ENCODE measurements around the gene ADGRG2.
"Not testable (repeated sequence)": the region's sequence is repeated elsewhere in the genome, so short reads cannot be mapped to it uniquely, and the experiment has no call there.

ADGRG2 gene

DNA sequence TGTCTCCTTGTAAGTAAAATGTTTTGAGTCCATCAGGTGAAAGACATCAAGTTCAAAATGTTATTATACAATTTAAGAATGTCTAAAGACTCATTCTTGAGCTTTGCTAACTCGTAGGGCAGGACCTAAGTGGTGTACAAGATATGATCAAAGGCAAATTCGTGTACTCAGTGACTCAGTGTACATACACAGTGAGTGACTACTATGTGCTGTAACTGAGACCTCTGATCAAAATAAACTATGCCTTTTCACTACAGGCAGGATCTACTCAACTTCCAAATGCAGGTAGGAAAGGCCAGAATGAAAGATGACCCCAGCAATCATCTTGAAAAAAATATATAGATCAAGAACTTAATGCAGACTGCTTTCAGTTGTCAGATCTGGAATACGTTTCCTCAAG, 49.9 kb downstream of the ADGRG2 start:
- DNase-seq (ENCODE audit: insufficient read length) (no peak), FAIRE-seq (no peak)
- TF ChIP-seq TAF1 (IDR thresholded peaks at IDR 0.05; ENCODE audit: borderline replicate concordance, low read depth, low read length): no peak
- TF ChIP-seq POLR2A (IDR thresholded peaks at IDR 0.05; ENCODE audit: low read depth, low read length): no peak
- no peak for TF ChIP-seq POLR2AphosphoS5 (IDR thresholded peaks at IDR 0.05; ENCODE audit: low read depth, low read length)

DNA sequence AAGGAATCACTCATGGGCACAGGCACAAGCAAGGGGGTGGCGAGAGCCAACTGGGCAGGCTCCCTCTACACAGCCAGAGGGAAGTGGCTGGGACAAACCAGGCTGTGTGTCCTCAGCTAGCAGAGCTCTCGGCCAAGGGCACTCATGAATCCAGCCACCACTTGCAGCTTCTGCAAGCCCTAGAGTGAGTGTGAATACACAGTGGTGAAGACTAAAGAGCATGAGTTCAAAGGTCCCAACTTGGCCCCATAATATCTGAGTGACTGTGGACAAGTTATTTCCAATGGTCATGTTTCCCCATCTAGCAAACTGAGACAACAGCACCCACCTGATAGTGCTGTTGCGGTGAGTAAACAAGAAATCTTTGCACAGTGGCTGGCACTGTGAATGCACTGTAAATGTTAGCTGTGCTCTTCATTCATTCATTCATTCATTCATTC, 51.7 kb downstream of the ADGRG2 start:
- DNase-seq (ENCODE audit: insufficient read length) (no peak), FAIRE-seq (no peak)
- TF ChIP-seq TAF1 (IDR thresholded peaks at IDR 0.05; ENCODE audit: borderline replicate concordance, low read depth, low read length) (no peak), POLR2A (IDR thresholded peaks at IDR 0.05; ENCODE audit: low read depth, low read length) (no peak), POLR2AphosphoS5 (IDR thresholded peaks at IDR 0.05; ENCODE audit: low read depth, low read length) (no peak)

DNA sequence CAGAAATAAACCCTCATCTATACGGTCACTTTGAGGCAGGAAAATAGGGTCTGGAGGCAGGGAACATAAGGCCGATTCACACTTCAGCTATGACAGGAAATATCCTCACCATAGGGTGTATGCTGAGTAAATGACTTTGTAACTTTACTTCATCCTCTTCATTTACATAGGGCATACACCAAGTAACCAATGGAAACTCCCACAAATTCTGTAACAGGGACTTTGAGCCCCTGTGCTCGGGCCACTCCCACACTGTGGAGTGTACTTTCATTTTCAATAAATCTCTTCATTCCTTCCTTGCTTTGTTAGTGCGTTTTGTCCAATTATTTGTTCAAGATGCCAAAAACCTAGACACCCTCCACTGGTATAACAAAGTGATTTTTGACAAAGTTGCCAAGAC, 55.3 kb downstream of the ADGRG2 start:
- not testable (repeated sequence) for DNase-seq (ENCODE audit: insufficient read length); FAIRE-seq

DNA sequence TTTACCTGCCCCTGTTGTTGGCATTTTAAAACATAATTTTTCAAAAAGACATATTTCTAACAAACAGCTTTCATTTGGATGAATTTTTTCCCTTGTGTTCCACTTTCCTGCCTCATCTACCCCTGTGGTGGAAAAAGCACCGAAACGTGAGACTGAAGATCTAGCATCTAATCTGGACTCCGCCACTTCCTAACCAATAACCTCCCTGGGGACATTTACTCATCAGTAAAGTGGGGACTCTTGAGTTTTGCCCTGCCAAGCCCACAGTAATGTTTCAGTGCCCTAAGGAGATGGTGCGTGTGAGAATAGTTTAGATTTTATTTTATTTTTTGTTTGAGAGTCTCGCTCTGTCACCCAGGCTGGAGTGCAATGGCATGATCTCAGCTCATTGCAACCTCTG, 56.7 kb downstream of the ADGRG2 start:
- FAIRE-seq (no peak), DNase-seq (ENCODE audit: insufficient read length) (no peak)
- TF ChIP-seq POLR2AphosphoS5 (IDR thresholded peaks at IDR 0.05; ENCODE audit: low read depth, low read length) (no peak), POLR2A (IDR thresholded peaks at IDR 0.05; ENCODE audit: low read depth, low read length) (no peak), TAF1 (IDR thresholded peaks at IDR 0.05; ENCODE audit: borderline replicate concordance, low read depth, low read length) (no peak)

DNA sequence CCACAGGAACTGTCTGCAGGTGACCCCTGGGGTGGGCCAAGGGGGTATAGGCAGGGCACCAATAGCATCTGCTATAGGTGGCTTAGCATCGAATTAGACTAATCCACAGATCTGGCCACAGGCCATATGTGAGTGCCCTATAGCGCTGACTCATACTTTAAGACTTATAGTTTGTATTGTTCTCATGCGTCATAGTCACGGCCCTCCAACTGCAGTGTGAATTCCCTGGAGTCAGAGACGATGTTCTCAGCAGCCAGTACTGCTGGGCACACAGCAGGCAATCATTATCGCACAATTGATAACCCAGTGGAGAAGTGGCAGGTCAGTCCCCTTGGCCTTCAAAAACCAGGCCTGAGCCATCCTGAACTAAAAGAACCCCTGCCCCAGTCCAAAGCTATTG, 58.1 kb downstream of the ADGRG2 start:
- no peak for FAIRE-seq

DNA sequence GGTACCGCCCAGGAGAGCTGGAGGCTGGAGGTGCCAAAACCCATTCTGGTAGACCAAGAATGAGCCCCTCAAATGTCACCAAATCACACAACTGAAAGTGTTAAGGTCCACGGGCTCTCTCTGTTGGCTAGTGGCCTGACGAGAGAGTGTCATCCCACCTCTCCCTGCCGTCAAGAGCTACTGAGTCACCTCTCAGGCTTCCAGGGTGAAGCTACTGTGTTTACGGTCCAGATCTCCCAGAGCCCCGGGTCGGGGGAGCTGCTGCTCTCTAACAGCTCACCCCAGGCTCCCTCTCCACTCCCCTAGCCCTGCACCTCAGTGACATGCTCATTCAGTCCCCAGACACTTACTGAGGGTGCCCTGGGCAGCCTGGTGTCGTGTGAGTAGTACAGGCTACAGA, 59.2 kb downstream of the ADGRG2 start:
- no peak for FAIRE-seq
- DNase-seq (ENCODE audit: insufficient read length): no peak

More for the DNA sequence above, 58.1 kb downstream of the ADGRG2 start:
- TF ChIP-seq POLR2A (IDR thresholded peaks at IDR 0.05; ENCODE audit: low read depth, low read length): no peak
- no peak for TF ChIP-seq POLR2AphosphoS5 (IDR thresholded peaks at IDR 0.05; ENCODE audit: low read depth, low read length)
- no peak for TF ChIP-seq TAF1 (IDR thresholded peaks at IDR 0.05; ENCODE audit: borderline replicate concordance, low read depth, low read length)
- no peak for DNase-seq (ENCODE audit: insufficient read length)

DNA sequence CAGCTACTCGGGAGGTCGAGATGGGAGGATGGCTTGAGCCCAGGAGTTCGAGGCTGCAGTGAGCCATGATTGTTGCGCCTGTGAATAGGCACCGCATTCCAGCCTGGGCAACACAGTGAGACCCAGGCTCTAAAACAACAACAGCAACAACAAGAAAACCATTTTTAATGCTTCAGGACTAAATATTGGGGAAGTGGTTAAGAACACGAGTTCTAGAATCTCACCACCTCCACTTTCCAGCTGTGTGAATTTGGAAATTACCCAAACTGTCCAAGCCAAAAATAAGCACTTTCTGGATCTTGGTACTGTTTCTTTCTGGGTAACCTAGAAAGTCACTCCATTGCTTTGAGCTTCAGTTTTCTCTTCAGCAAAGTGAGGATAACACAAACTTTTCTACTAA, 63.2 kb downstream of the ADGRG2 start:
- no peak for TF ChIP-seq TAF1 (IDR thresholded peaks at IDR 0.05; ENCODE audit: borderline replicate concordance, low read depth, low read length)
- TF ChIP-seq POLR2AphosphoS5 (IDR thresholded peaks at IDR 0.05; ENCODE audit: low read depth, low read length): no peak
- TF ChIP-seq POLR2A (IDR thresholded peaks at IDR 0.05; ENCODE audit: low read depth, low read length): no peak
- no peak for FAIRE-seq
- no peak for DNase-seq (ENCODE audit: insufficient read length)

More for the DNA sequence above, 59.2 kb downstream of the ADGRG2 start:
- TF ChIP-seq POLR2A (IDR thresholded peaks at IDR 0.05; ENCODE audit: low read depth, low read length): no peak
- no peak for TF ChIP-seq POLR2AphosphoS5 (IDR thresholded peaks at IDR 0.05; ENCODE audit: low read depth, low read length)
- no peak for TF ChIP-seq TAF1 (IDR thresholded peaks at IDR 0.05; ENCODE audit: borderline replicate concordance, low read depth, low read length)

DNA sequence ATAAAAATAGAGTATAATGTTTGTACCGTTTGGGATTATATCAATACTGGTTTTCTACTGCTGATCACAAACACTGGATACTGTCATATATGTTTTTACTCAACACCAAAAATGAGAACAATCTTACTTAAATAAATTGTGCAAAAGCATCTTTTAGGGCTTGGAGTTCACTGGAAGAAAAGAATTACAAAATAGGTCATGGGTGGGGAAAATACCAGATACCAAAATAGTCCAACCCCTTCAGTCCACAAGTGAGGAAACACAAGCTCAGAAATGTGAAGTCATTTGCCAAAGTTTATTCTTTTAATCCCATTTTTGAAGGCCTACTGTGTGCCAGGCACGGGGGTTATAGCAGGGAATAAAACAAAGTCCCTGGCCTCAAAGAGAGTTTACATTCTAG, 64.4 kb downstream of the ADGRG2 start:
- FAIRE-seq (no peak), DNase-seq (ENCODE audit: insufficient read length) (no peak)
- TF ChIP-seq POLR2AphosphoS5 (IDR thresholded peaks at IDR 0.05; ENCODE audit: low read depth, low read length) (no peak), POLR2A (IDR thresholded peaks at IDR 0.05; ENCODE audit: low read depth, low read length) (no peak), TAF1 (IDR thresholded peaks at IDR 0.05; ENCODE audit: borderline replicate concordance, low read depth, low read length) (no peak)

DNA sequence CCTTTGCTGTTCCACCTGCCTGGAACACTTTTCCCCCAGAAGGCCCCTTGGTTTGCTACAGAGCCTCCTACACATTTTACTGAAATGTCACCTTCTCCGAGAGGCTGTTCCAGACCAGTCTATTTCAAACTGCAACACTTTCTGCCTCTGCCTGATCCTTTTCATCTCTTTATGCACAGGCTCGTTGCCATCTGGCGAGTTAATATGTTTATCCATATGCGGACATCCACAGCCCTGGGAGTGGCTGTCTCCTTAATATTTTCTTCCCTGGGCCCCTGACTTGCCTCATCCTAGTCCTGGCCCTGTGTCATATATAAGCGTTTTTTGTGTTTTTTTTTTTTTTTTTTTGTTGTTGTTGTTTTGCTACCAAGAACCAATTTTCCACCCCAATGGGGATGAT, 73.2 kb downstream of the ADGRG2 start:
- TF ChIP-seq POLR2AphosphoS5 (IDR thresholded peaks at IDR 0.05; ENCODE audit: low read depth, low read length) (no peak), TAF1 (IDR thresholded peaks at IDR 0.05; ENCODE audit: borderline replicate concordance, low read depth, low read length) (no peak), POLR2A (IDR thresholded peaks at IDR 0.05; ENCODE audit: low read depth, low read length) (no peak)
- FAIRE-seq (no peak), DNase-seq (ENCODE audit: insufficient read length) (no peak)

DNA sequence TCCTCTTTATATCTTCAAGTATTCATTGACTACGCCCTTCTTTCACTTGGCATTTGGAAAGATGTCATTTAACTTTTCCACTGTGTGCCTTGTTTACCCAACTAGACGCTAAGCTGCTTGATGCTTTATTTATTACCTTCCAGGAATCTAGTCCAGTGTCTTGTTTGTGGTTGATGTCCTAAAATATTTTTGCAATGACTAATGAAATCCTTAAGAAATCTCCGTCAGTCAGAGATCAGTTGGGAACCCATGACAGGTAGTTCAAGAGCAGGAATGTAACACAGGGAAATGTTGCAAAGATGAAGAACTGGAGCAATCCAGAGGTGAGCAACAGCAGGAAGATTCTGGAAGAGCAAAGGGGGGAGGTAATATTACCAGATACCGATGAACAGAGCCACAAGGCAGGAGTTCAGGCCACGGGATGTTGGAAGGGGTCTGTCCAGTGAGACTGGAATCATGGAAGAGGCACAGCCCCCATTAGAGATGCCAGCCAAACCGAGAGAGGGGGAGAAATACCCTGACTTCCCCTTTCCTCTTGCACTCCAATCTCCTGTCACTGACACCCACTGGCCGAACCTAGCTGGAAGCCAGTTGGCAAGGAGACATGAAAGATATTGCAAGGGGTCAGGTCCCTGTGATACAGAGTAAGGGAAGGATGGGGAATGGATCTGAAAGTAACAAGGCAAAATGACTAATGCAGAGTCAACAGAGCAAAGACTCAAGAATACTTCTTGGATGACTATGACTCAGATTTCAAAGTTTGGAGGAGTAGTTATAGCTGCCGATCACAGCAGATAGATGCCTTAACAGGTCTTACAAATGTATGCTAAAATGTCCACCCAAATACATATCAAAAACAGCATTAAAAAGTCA, 75.7 kb downstream of the ADGRG2 start:
- DNase-seq (ENCODE audit: insufficient read length) (no peak), FAIRE-seq (peak; percentile 42)
- no peak for TF ChIP-seq POLR2A (IDR thresholded peaks at IDR 0.05; ENCODE audit: low read depth, low read length)
- TF ChIP-seq POLR2AphosphoS5 (IDR thresholded peaks at IDR 0.05; ENCODE audit: low read depth, low read length): no peak
- no peak for TF ChIP-seq TAF1 (IDR thresholded peaks at IDR 0.05; ENCODE audit: borderline replicate concordance, low read depth, low read length)

DNA sequence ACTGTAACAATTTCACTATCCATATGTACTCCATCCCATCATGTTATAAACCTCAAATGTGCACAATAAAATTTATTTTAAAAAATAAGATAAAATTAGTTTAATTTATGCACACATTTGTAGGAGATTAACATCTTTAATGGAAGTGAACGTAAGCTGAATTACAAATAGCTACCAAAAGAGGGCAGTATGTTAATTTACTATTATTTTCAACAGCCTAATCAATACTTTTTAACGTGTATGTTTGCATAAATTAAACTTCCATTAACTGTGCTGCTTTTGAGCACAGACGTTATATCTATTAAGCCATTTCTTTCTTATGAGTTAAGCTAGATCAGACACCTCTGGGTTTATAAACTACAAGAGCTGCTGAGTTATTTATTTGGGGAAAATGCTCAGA, 81.9 kb downstream of the ADGRG2 start:
- FAIRE-seq: peak; percentile 38

DNA sequence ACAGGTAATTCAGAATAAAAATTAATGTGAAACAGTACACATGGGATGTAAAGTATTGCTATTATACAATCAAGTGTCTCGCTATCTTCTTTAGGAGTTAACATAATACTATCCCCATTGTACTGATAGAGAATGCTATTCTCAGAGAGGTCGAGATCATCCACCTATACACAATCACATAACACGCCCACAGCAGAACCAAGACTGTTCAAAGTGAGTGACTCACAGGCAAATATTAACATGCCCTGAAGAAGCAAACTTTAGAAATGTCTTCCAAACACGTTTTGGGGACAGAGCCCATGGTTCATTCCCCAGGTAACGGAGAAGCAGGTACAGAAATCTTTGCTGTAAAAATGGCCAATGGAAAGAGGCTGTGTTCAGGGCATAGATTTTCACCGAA, 88.2 kb downstream of the ADGRG2 start:
- DNase-seq (ENCODE audit: insufficient read length) (no peak), FAIRE-seq (peak; percentile 24)
- TF ChIP-seq POLR2A (IDR thresholded peaks at IDR 0.05; ENCODE audit: low read depth, low read length) (no peak), POLR2AphosphoS5 (IDR thresholded peaks at IDR 0.05; ENCODE audit: low read depth, low read length) (no peak), TAF1 (IDR thresholded peaks at IDR 0.05; ENCODE audit: borderline replicate concordance, low read depth, low read length) (no peak)

More for the DNA sequence above, 81.9 kb downstream of the ADGRG2 start:
- DNase-seq (ENCODE audit: insufficient read length): no peak
- TF ChIP-seq TAF1 (IDR thresholded peaks at IDR 0.05; ENCODE audit: borderline replicate concordance, low read depth, low read length) (no peak), POLR2AphosphoS5 (IDR thresholded peaks at IDR 0.05; ENCODE audit: low read depth, low read length) (no peak), POLR2A (IDR thresholded peaks at IDR 0.05; ENCODE audit: low read depth, low read length) (no peak)
